Measurements from ENCODE around the gene SUN3. TPM values are rescaled to one million over a fixed set of nuclear protein-coding genes. Genes with fewer than 3 reads are reported as not detected.

SUN3 gene
- total and polyA plus RNA-seq, 9 of the 15 experiments (the other 6 are each of a cell fraction or from before 2014, with no cell fraction given) = 0.04 to 0.06 TPM; not detected in 7

GRCh38 chr7:48035301-48035966, 6.5 kb upstream of the SUN3 start, which contains the start of gene C7orf57:
C7orf57 (plus strand) TSS chr7:48035543; CDS start chr7:48036309, 766 bp downstream.
- FAIRE-seq = no peak
- POLR2A ChIA-PET = interaction anchor here (0.6 kb wide), 1 partner anchor 447 kb away, joined by 4 read pairs; no protein-coding TSS in a partner anchor

GRCh38 chr7:48033922-48034321, 5.0 kb upstream of the SUN3 start:
- H3K27ac ChIP-seq (ENCODE audit: extremely low read depth, low read depth, low read length) = no peak overlapping the region
- H3K4me3 ChIP-seq = no peak overlapping the region
- H3K27me3 ChIP-seq (ENCODE audit: control insufficient read depth in 2 of 2, insufficient read depth in 2 of 2, low read length in 2 of 2) = peaks cover 0 to 12% of the 10 kb centered on the region in 2 experiments; a peak in 3 of 5 replicates
- no peak overlapping the region for H2AFZ ChIP-seq (ENCODE audit: low read depth, low read length)
- H3K4me1 ChIP-seq (replicated peaks in 1 of 2; ENCODE audit: control insufficient read depth in 2 of 2, insufficient read depth in 2 of 2, low read length in 2 of 2) = peaks cover 0 to 10% of the 10 kb centered on the region in 2 experiments; a peak in 3 of 5 replicates
- no peaks in the 10 kb centered on the region for H3K36me3 ChIP-seq (ENCODE audit: control insufficient read depth, insufficient read depth, low read length)
- 1% methylated on average over 5 of the region's 5 CpGs for WGBS (ENCODE audit: insufficient coverage, low coverage, missing lambda C conversion rate)
- H3K4me2 ChIP-seq (ENCODE audit: insufficient read depth, low read length) = no peak overlapping the region
- H3K79me2 ChIP-seq (ENCODE audit: control insufficient read depth, insufficient read depth, low read length) = no peaks in the 10 kb centered on the region
- ChIA-PET POLR2A (no interaction called here), CTCF (ENCODE audit: low intra/inter-chr PET ratio) (no interaction called here)
- DNase-seq (ENCODE audit: extremely low read depth in 1 of 4, low spot score in 3 of 4) (no peak), FAIRE-seq (no peak), ATAC-seq (no peak)
- H3K9me3 ChIP-seq (replicated peaks; ENCODE audit: control insufficient read depth, insufficient read depth, low read depth, low read length) = no peaks in the 10 kb centered on the region
- in situ Hi-C loops (cut with MboI) = no loop called here
- no peaks in the 10 kb centered on the region for H4K20me1 ChIP-seq (replicated peaks; ENCODE audit: control insufficient read depth, insufficient read depth, low read length)
- BruUV-seq (replicated peaks) = no TSS peak
- intact Hi-C loops (cut with micrococcal nuclease) = no loop called here
- H3K9ac ChIP-seq (ENCODE audit: insufficient read depth in 1 of 2, low read depth in 2 of 2, low read length in 2 of 2) = no peak overlapping the region
- no peaks in the 10 kb centered on the region for H3K9me1 ChIP-seq (ENCODE audit: control insufficient read depth, insufficient read depth, low read length)
- no peak for TF ChIP-seq PKNOX1 (IDR thresholded peaks at IDR 0.05)
- TF ChIP-seq ZNF146 (CRISPR knock-in tag; IDR thresholded peaks at IDR 0.05; ENCODE audit: unreplicated experiment) = no peak
- TF ChIP-seq ZC3H8 (IDR thresholded peaks at IDR 0.05) = no peak
- no peak for TF ChIP-seq RBM14 (IDR thresholded peaks at IDR 0.05; ENCODE audit: borderline replicate concordance, insufficient read depth, low read depth, low read length)
- no peak for TF ChIP-seq HMG20B (CRISPR knock-in tag; IDR thresholded peaks at IDR 0.05)
- TF ChIP-seq HDAC2 (IDR thresholded peaks at IDR 0.05) = no peak
- no peak for TF ChIP-seq NFE2 (IDR thresholded peaks at IDR 0.05; ENCODE audit: low read depth)
- no peak for TF ChIP-seq PTRF (tag; IDR thresholded peaks at IDR 0.05)
- TF ChIP-seq MYC (IDR thresholded peaks at IDR 0.05; ENCODE audit: low read depth, low read length) = no peak
- TF ChIP-seq MYC (CRISPR knock-in tag; IDR thresholded peaks at IDR 0.05; ENCODE audit: borderline replicate concordance, low read depth) = no peak

More at GRCh38 chr7:48035301-48035966, 6.5 kb upstream of the SUN3 start, which contains the start of gene C7orf57:
- H3K9me3 ChIP-seq (replicated peaks; ENCODE audit: control insufficient read depth, insufficient read depth, low read depth, low read length) = no peaks in the 10 kb centered on the region
- H3K4me3 ChIP-seq = no peak within 1 kb of the TSS
- TF ChIP-seq CEBPG (CRISPR knock-in tag; IDR thresholded peaks at IDR 0.05) = no peak
- TF ChIP-seq CEBPG (tag; conservative IDR thresholded peaks at IDR 0.05 in 1 of 2, IDR thresholded peaks at IDR 0.05 in 1 of 2) = no peak
- TF ChIP-seq RFX1 (IDR thresholded peaks at IDR 0.05) = peak; percentile 33; the same call in 1 of the 2 replicates
- peak; percentile 25 for TF ChIP-seq NFYB (IDR thresholded peaks at IDR 0.05; ENCODE audit: extremely low read depth, insufficient read length)
- intact Hi-C loops (cut with micrococcal nuclease) (no loop called here), in situ Hi-C loops (cut with MboI) (no loop called here)
- WGBS (ENCODE audit: insufficient coverage, low coverage, missing lambda C conversion rate) = 23% methylated on average over 52 of the region's 62 CpGs
- H3K27ac ChIP-seq (ENCODE audit: extremely low read depth, low read depth, low read length) = no peak within 1 kb of the TSS
- H3K36me3 ChIP-seq (ENCODE audit: control insufficient read depth, insufficient read depth, low read length) = no peaks in the 10 kb centered on the region
- H2AFZ ChIP-seq (ENCODE audit: low read depth, low read length) = no peak within 1 kb of the TSS
- H3K9me1 ChIP-seq (ENCODE audit: control insufficient read depth, insufficient read depth, low read length) = no peaks in the 10 kb centered on the region
- peaks cover 0 to 10% of the 10 kb centered on the region in 2 experiments; a peak in 2 of 5 replicates for H3K4me1 ChIP-seq (replicated peaks in 1 of 2; ENCODE audit: control insufficient read depth in 2 of 2, insufficient read depth in 2 of 2, low read length in 2 of 2)
- no peaks in the 10 kb centered on the region for H4K20me1 ChIP-seq (replicated peaks; ENCODE audit: control insufficient read depth, insufficient read depth, low read length)
- H3K79me2 ChIP-seq (ENCODE audit: control insufficient read depth, insufficient read depth, low read length) = no peaks in the 10 kb centered on the region
- peak in 1 of 4 experiments; percentile 11 for DNase-seq (ENCODE audit: extremely low read depth in 1 of 4, low spot score in 3 of 4)
- peak; percentile 61 for ATAC-seq
- no peak within 1 kb of the TSS for H3K9ac ChIP-seq (ENCODE audit: insufficient read depth in 1 of 2, low read depth in 2 of 2, low read length in 2 of 2)
- no peak within 1 kb of the TSS for H3K4me2 ChIP-seq (ENCODE audit: insufficient read depth, low read length)
- CTCF ChIA-PET (ENCODE audit: low intra/inter-chr PET ratio) = no interaction called here
- BruUV-seq (replicated peaks) = no TSS peak
- peaks cover 0 to 12% of the 10 kb centered on the region in 2 experiments; a peak in 3 of 5 replicates for H3K27me3 ChIP-seq (ENCODE audit: control insufficient read depth in 2 of 2, insufficient read depth in 2 of 2, low read length in 2 of 2)
